ENCODE results near the gene ABCA13.

Gene ABCA13

DNA sequence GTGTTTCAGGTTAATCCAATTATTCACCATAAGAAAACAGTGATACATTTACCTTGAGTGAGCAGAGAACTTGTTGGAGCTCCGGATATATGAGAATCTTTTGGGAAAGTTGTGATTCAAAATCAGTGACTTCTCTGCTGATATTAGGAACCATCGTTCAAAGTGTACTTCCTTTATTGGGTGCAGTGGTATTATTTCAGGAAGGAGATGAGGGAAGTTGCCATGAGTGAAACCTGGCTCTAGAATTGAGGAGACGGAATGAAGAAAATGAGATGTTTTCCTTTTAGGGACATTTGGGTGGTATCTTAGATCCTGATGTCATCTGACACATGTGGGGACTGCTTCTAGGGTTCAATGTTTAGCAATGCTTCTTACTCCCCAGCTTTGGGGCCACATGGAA, 343.9 kb downstream of the ABCA13 start:
- TF ChIP-seq, protein P1, sequence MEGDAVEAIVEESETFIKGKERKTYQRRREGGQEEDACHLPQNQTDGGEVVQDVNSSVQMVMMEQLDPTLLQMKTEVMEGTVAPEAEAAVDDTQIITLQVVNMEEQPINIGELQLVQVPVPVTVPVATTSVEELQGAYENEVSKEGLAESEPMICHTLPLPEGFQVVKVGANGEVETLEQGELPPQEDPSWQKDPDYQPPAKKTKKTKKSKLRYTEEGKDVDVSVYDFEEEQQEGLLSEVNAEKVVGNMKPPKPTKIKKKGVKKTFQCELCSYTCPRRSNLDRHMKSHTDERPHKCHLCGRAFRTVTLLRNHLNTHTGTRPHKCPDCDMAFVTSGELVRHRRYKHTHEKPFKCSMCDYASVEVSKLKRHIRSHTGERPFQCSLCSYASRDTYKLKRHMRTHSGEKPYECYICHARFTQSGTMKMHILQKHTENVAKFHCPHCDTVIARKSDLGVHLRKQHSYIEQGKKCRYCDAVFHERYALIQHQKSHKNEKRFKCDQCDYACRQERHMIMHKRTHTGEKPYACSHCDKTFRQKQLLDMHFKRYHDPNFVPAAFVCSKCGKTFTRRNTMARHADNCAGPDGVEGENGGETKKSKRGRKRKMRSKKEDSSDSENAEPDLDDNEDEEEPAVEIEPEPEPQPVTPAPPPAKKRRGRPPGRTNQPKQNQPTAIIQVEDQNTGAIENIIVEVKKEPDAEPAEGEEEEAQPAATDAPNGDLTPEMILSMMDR (IDR thresholded peaks at IDR 0.05; ENCODE audit: extremely low read depth, insufficient read depth, missing control alignments) = no peak
- no peak for DNase-seq (ENCODE audit: low spot score)
- in situ Hi-C loops (cut with MboI; ENCODE audit: low pct_unique_long_range_greater_than_20kb, low sequenced_read_pairs, unreplicated experiment) = no loop called here

DNA sequence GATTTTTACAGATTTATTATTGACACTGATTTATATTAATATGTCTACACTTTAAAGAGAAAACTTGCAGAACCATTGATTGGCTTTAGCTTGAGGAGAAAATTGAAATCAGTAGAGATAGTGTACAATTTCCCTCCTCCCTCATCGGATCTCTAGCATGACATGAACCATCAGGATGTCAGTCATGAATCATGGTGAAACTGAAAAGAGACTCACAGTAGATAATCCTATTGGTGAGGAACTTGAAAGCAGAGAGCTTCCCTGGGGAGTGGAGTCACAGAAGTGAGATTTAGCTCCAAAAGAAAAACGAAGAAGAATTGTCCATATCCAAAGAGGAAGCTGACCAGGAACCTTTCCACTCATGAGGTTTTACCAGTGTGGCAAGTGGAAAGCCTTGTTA, 346.8 kb downstream of the ABCA13 start:
- in situ Hi-C loops (cut with MboI; ENCODE audit: low pct_unique_long_range_greater_than_20kb, low sequenced_read_pairs, unreplicated experiment) = no loop called here
- no peak for DNase-seq (ENCODE audit: low spot score)
- TF ChIP-seq, protein P1 (IDR thresholded peaks at IDR 0.05; ENCODE audit: extremely low read depth, insufficient read depth, missing control alignments) = no peak

DNA sequence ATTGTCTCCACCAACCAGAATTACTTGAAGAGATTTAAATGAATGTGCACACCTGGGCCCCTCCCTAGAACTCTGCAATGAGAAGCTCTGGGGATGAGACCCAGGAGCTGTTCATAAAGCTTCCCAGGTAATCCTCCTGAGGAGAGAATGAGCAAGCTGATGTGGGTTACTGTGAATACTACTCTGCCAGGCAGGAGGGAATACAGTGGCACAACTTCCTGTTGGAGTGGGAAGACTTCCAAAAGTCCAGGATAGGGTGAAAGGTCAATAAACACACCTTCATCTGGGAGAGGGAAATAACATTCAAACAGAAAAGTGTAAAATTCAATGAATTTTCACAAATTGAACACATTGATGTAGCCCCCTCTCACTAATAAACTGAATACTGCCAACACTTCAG, 351.4 kb downstream of the ABCA13 start:
- in situ Hi-C loops (cut with MboI; ENCODE audit: low pct_unique_long_range_greater_than_20kb, low sequenced_read_pairs, unreplicated experiment) = no loop called here
- TF ChIP-seq, protein P1 (IDR thresholded peaks at IDR 0.05; ENCODE audit: extremely low read depth, insufficient read depth, missing control alignments) = no peak
- DNase-seq (ENCODE audit: low spot score) = no peak

DNA sequence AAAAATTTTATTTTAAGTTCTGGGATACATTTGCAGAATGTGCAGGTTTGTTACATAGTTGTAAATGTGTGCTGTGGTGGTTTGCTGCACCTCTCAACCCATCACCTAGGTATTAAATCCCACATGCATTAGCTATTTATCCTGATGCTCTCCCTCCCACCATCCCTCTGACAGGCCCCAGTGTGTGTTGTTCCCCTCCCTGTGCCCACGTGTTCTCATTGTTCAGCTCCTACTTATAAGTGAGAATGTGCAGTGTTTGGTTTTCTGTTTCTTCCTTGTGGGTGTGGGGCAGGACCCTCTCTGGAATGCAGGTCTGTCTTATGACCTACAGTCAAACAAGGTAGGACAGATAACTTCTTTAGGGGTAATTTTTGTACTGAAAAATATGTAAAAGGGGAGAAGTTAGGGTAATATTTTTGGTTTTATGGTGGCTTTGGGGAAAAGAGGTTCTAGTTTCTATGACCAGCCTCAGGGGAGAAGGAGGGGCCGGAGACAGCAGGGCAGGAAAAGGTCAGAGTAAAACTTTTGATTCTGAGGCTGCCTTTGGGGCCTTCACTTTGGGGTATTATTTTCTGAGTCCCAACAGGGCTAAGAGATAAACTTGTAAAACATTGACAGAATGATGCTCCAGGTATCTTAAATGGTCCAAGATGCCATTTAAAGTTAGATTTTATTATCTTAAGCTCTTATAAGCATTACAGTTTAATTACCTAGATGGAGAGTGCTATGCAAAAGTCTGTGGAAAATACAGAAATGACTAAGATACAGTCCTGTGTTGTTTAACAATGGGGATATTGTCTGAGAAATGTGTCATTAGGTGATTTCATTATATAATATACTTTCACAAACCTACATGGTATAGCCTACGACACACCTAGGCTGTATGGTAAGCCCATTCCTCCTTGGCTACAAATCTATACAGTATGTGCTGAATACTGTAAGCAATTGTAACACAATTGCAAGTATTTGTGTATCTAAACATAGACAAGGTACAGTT, 354.8 kb downstream of the ABCA13 start:
- TF ChIP-seq, protein P1 (IDR thresholded peaks at IDR 0.05; ENCODE audit: extremely low read depth, insufficient read depth, missing control alignments) = no peak
- in situ Hi-C loops (cut with MboI; ENCODE audit: low pct_unique_long_range_greater_than_20kb, low sequenced_read_pairs, unreplicated experiment) = no loop called here
- DNase-seq (ENCODE audit: low spot score) = no peak

DNA sequence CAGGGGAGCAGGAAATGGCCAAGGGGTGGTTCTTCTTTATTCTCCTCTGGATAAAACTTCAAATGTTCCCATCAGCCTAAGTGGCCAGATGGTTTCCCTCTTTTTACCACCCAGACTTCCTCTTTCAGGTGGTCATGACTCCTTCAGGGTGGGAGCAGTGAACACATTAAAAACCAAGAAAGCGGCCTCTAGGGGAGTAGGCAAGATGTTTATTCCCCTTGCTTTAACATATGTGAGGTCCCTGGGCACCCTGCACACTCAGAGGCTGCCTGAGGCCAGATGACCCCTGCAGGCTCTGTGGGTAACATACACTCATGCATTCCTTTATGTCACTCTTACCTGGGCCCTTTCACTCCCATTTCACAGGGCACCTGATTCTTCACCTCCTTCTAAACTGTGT, 357.4 kb downstream of the ABCA13 start:
- no peak for DNase-seq (ENCODE audit: low spot score)
- in situ Hi-C loops (cut with MboI; ENCODE audit: low pct_unique_long_range_greater_than_20kb, low sequenced_read_pairs, unreplicated experiment) = no loop called here
- TF ChIP-seq, protein P1 (IDR thresholded peaks at IDR 0.05; ENCODE audit: extremely low read depth, insufficient read depth, missing control alignments) = no peak

DNA sequence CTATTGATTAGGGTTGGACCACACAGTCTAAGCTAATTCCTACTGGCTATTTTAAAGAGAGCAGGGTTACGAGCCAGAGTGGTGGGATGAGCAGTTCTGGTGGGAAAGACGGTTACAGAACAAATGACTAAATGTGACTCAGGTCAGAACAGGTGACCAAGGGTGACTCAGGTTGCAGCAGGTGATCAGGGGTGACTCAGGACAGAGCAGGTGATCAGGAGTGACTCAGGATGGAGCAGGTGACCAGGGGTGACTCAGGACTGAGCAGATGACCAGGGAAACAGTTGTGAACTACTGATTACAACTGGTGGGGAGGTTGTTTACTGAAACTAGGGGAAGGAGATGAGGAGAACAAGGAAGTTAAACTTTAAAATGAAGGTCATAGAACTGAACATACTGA, 366.3 kb downstream of the ABCA13 start:
- no peak for DNase-seq (ENCODE audit: low spot score)
- in situ Hi-C loops (cut with MboI; ENCODE audit: low pct_unique_long_range_greater_than_20kb, low sequenced_read_pairs, unreplicated experiment) = no loop called here
- TF ChIP-seq, protein P1 (IDR thresholded peaks at IDR 0.05; ENCODE audit: extremely low read depth, insufficient read depth, missing control alignments) = no peak

Measured in GM13977 (cell line).